NCI-H1105 treated with DMSO at 0.1 percent for 48 hours (cell line): ENCODE results near the gene RAB21.
"Not testable (repeated sequence)": the region's sequence is repeated elsewhere in the genome, so short reads cannot be mapped to it uniquely, and the experiment has no call there.

ENCODE experiments used
- DNase-seq: peaks from one replicate; lab custom pipeline; 2025; lab: John Stamatoyannopoulos, UW

The RAB21 gene

DNA sequence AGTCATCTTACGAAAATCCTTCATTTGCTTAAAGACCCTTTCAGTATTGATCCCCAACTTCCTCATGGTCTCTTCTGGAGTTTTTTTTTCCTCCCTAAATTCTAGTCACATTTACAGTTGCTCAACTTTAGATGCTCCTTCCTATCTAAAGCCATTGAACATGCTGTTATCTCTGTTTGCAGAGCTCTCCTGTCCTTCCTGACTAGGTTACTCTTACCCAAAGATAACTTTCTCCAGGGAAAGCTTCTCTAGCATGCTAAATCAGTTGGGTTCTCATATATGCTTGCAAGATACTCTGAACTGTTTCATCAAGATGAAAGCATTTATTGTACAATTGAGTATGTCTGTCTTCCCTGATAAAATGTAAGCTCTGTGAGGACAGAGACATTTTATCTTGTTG, 1.8 kb upstream of the RAB21 start:
- no peak for DNase-seq

DNA sequence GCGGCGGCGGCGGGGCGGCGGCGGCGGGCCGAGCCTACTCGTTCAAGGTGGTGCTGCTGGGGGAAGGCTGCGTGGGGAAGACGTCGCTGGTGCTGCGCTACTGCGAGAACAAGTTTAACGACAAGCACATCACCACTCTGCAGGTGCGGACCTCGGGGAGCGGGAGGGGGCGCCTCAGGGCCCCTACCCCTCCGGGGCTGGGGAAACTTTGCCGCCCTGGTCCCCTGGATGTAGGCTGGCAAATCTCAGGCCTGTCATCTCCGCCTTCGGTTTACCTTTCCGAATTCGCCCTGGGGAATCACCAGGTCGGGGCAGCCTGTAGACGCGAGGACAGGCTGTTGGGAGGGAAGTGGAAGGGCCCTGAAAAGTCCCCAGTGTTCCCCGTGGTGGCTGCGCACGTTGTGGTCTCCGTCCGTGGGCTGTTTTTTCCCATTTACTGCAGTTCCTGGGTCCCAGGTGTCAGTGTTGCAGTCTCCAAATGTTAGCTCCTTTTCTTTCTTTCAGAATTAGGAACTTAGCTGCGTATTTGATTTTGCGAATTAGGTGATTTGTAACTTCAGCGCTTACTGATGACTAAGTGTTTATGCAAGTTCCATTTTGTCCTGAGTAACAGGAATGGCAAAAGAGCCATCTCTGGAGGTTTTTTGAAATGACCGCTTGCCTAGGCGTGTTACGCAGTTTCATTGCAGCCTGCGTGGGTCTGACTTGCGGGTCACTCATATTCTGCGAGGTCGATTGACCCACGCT, 656 bp downstream of the RAB21 start:
- DNase-seq: peak; percentile 43

DNA sequence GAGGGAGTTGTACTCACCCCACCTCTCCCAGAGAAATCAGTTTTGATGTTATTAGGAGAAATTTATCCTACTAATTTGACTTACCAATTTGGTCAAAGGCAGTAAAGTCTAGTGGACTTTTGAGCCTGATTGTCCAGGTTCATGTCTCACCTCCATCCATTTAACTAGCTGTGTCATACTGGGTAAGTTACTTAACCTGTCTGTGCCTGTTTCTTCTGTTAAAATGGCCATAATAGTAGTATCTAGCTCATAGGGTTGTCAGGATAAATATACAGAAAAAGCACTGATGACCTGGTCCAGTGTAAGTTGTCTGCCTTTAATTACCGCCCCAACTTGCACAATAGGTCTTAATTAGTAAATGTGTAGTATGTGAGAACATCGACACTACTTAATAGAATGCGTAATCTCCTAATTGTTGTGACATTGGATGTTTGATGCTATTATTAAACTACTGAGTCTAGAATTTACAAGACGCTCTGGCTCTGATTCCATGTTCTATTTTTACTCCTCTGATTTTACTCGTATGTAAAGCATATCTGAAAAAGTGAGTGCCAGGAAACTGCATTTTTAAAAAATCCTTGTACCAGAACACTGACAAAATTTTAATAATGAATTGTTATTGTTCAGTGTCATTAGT, 1.5 kb downstream of the RAB21 start:
- DNase-seq: no peak

DNA sequence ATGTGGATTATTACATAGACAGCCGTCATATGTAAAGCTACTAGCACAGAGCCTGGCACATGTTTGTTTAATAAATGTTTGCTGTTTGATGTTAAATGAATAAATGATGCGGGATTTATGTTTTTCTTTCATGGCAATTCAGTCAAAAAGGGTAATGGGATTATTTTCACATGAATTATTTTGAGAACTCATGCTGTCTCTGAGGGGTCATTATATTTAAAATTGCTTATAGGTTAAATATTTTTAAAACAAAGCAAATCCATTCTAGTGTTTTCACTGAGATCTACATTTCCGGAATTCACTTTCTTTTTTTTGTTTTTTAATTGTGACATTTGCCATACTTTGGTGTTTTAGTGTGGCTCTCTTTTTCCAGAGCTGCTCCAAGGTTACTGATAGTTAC, 5.3 kb downstream of the RAB21 start:
- no peak for DNase-seq

DNA sequence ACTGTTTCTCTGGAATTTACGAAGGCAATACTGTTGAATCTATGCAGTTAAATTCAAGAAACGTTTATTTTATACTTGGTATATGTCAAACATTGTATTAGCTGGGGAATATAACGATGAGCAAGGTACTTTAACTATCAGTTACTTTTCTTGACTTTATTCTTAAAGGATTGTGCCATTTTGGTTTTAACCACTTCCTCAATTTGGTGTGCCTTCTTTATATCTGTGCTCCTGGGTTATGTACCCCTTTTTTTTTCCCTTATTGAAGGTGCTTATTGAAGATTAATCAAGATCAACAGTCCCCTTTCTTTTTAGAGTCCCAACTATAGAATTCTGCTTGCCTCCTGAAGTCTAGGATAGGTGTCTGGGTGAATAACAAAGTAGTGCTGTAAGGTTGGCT, 5.8 kb downstream of the RAB21 start:
- no peak for DNase-seq

DNA sequence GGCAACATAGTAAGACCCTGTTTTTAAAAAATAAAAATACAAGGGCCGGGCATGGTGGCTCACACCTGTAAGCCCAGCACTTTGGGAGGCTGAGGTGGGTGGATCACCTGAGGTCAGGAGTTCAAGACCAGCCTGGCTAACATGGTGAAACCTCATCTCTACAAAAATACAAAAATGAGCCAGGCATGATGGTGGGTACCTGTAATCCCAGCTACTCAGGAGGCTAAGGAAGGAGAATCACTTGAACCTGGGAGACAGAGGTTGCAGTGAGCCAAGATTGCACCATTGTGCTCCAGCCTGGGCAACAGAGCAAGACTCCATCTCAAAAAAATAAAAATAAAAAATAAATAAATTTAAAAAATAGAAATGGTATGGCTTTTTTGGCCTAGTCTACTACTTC, 6.7 kb downstream of the RAB21 start:
- not testable (repeated sequence) for DNase-seq

DNA sequence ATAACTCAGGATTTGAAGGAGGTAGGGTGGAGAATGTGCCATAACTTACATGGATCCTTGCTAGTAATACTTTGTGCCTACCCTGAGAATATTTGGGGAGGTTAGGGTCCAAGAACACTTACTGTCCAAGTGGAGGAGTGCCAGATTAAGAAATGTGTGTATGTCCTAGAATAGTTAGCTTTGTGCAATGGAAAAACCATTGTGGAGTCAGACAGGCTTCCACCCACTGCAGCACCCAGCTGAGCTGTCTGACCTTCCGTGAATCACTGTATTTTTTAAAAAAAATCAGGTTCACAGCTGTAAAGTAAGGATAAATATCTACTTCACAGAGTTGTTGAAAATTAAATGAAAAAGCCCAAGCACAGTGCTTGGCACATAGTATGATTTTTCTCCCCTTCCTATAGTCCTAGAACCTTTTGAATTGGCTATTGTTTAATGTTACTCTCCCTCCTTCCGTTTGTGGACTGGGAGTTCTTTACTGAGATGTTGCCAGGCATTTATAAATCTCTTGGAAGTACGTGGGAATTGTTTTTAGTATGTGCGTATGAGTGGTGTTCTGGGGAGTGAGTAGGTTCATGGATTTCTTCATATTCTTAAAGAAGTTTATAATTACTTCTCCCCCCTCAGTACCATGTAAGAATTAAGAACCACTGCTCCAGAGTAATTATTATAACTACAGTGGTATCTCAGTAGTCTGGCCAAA, 9.2 kb downstream of the RAB21 start:
- no peak for DNase-seq

DNA sequence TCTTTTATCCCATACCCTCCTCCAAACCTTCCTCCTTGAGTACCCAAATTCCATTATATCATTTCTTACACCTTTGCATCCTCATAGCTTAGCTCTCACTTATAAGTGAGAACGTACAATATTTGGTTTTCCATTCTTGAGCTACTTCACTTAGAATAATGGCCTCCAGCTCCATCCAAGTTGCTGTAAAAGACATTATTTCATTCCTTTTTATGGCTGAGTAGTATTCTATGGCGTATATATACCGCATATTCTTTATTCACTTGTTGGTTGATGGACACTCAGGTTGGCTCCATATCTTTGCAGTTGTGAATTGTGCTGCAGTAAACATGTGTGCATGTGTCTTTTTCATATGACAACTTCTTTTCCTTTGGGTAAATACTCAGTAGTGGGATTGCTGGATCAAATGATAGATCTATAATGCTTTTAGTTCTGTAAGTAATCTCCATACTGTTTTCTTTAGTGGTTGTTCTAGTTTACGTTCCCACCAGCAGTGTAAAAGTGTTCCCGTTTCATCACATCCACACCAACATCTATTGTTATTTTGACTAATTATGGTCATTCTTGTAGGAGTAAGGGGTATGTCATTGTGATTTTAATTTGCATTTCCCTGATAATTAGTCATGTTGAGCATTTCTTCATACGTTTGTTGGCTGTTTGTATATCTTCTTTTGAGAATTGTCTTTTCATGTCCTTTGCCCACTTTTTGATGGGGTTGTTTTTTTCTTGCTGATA, 10.1 kb downstream of the RAB21 start:
- no peak for DNase-seq

DNA sequence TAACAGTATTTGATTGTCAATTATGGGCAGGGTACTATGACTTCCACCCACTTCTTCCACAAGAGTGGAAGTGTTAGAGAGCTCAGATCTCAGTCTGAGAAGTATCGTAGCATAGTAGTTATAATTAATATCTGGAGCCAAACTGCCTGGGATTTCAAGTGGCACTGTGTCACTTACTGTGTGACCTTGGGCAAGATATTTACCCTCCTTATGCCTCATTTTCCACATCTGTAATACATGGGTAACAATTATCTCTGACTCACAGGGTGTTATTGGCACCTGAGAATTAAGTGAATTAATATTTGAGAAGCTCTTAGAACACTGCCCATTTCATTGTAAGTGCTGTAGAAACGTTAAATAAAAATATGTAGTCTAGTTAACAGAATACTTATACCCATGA, 11.5 kb downstream of the RAB21 start:
- DNase-seq: no peak

DNA sequence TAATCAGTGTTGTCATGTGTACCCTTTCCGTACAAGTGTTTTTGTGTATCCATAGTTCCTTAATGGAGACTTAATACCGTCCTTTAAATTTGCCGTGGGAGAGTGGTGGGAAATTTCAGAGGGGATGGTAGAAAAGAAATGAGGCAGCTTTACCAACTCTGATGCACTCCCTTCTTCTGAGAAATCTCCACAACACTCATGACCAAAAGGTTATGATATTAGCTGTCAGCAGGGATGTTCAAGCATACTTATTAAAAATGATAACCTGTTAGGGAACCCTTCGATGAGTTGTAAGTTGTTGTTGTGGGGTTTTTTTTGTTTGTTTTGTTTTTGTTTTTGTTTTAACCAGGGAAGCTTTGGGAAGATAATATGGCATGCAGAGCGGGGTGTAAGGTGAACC, 12.5 kb downstream of the RAB21 start:
- no peak for DNase-seq

DNA sequence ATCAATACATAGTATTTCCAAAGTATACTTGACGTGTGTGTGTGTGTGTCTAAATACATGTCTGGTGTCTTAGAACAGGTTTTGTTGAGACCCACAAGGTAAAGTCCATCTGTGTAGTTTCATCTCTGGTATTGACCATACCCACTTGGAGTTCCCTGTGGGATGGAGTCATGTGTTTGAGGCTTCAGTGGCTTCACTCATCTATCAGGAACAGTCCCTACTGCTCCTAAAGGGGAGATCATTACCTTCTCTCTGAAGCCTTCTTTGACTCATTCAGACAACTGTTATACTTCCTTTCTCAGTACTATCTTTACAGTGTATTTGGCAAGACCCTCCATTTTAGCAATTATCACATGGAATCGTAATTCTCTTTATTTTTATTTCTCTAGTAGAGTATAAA, 14.2 kb downstream of the RAB21 start:
- no peak for DNase-seq

DNA sequence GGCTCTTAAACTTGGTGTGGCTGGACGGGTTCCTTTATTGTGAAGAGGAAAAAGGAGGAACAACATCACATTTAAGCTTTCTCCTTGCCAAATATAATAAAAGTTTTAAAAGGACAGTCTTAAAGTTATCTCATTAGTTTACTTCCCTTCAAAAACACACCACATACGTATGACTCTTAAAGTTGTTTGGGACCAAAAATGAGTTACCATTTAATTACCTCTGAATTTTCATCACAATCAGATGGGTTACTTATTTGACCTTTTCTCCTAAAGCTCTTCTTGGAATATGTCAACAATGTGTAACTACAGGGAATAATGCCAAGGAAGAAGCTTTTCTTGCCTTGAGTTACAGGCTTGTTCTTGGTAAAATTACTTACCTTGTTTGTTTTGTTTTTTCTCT, 16.4 kb downstream of the RAB21 start:
- no peak for DNase-seq

DNA sequence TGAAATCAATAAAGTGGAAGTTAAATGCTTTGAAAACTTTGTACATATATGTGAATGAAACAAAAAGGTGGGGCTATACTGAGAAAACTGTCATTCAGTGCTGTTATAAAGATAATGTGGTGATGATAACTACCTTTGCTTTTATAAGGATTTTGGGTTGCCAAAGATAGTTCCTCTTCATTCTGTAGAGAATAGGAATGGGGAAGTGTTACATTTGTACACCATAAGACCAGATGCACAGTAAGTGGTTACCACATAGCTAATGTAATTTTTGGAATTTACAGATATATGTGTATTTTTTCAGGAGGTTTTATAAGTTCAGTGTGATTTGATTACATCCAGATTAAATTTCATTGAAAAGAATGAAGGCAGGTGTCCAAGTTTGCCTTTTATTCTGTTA, 18.1 kb downstream of the RAB21 start:
- no peak for DNase-seq

DNA sequence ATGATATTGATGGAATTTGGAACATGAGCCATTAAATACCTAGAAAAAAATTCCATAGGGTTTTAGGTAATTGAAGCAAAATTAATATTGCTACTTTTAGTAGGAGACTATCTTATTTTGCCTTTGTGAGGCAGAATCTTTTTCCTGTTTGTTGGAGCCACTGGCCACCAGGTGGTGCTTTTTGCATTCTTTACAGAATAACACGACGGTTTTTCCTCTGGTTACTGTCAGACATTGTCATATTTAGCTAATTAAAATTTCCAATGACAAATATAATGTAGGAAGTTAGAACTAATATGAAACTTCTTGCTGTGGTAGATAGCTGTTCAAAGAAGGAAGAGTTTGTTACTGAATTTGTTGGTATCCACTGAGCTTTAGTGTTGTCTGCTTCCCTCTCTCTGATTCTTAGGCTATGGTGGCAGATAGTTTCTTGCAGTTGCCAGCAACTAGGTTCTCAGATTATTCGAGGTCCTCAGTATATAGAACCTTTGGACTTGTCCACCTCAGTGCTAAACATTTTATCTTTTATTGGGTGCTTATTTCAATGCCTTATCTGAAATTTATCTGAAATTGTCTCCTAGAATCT, 25.7 kb downstream of the RAB21 start:
- DNase-seq: peak; percentile 28

DNA sequence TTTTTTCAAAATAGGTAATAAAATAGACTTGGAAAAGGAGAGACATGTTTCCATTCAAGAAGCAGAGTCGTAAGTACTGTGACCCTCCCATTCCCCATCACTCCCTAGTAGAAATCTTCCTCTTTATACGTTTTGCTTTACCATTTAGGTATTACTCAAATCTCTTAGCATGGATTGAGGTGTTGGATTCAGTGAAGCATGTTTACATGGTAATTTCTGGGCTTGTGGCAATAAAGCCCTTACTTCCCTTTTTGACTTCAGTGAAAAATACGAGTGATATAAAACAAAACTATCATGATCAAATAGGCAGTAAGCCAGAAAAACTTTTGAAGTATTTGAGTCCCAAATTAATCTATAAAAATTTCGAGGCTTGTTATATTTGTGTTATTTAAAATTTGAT, 27.4 kb downstream of the RAB21 start:
- no peak for DNase-seq

DNA sequence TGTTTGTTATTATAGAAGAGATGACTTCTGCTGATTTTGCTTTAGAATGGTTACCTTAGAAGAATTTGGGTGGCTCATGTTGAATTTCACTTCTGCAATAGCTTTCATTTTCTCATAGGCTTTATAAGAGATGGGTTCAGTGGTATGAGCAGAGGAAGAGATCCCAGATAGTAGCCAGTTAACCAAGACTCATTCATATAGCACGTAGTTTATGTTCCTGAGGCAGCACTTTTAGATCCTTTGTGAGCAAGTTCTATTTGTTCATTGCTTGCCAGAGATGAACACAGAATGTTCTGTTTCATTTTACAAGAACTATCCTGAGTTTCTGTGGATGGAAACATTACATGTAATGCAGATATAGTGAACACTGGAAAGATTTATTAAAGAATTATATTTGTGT, 32.2 kb downstream of the RAB21 start:
- DNase-seq: no peak

DNA sequence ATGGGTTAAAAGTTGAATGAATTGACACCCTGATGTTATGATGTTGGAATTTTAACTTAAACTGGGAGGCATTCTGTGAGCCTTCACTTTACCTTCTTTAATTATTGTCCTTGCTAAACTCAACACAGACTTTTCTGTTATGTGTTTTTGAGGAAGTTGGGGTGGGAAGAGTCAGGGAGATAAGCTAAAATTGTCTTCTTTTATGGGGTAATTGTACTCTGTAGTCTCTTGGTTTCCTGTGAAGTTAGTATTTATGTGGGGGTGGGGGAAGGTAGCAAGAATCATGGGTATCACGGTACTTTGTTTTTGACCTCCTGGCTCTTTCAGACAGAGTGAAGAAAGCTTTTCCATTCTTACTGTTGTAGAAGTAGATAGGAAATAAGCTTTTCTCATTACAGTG, 32.9 kb downstream of the RAB21 start:
- no peak for DNase-seq

DNA sequence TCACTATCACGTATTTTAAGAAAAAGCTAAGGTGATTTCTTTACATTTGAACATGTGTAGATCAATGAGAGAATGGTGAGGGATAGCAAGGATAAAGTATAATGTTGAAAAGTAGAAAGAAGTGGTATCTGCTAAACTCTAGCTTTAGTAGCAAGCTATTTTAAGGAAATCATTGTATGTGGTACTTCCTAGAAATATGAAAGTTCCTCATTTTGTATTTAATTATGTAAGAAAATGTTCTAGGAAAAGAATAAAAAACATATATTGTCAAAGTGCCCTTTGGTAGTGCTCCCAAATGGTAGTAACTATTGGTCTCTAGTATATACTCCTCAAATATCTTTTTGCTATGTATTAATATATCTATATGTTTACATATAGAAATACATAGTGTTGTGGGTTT, 35.7 kb downstream of the RAB21 start:
- no peak for DNase-seq

DNA sequence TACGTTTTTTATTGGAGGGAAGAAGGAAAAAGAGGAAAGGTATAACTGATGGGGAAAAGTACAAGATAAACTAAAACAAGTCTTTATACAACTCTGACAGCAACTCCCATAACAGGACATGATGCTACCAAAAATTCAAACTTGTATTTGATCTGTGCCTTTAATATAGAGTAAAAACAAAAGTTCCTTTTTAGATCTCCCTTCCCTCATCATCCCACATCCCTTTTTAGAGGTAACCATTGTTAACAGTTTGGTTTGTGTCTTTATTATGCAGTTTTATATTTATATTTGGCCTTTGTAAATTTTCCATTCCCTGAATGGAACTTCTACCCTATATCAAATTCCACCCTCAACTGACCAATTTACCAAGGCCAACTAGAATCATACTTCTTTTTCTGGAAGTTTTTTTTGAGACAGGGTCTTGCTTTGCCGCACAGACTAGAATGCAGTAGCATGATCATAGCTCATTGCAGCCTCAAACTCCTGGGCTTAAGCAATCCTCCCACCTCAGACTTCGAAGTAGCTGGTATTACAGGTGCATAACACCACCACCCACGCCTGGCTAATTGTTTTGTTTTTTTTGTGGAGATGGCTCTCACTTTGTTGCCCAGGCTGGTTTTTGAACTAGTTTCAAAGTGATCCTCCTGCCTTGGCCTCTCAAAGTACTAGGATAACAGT, 36.9 kb downstream of the RAB21 start:
- DNase-seq: no peak

DNA sequence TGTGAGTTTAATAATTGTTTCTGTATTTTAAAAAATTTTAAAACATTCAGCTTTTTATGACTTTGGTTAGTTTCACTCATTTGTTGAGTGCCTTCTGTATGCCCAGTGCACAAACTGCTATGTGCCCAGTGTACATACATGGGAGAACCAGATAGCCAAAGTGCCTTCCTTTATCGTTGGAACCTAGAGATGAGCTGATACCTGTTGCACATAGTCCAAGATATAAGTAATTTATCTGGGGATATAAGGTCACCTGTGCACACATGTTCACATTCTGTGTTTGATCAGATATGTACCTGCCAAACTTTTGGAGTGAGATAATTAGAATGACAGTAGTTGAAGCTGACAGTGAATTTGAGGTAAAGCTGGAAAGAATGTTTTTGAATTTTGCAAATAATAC, 37.9 kb downstream of the RAB21 start:
- DNase-seq: no peak

DNA sequence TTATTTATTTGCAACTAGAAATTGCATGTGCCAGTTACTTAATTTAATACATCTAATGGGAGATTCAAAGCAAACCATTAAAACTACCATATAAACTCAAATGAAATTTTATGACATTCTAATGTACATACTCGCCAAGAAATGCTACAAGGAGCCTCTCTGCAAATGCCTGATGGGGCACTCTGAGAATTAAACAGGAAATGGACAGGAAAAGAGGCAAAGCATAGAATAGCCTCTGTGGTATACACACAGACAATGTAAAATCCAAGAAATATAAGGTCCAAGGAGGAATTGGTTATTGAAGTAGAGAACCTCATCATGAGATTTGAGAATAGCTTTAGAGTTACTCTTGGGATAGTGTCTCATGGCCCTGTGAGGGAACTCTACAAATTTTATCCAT, 41.2 kb downstream of the RAB21 start:
- DNase-seq: no peak

DNA sequence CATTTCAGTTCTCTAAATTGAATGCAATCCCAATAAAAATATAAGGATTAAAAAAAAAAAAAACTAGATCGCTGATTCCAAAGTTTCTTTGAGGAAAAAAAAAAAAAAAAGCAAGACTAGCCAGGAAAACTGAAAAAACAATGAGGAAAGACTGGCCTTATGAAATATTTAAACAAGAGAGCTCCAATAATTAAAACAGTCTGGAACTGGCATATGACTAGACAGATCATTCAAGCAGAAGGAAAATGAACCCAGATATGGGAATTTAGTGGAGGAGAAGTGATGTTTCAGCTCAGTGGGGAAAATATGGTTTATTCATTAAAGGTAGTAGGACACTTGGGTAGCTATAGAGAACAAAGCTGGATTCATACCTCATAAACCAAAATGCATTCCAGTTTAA, 42.9 kb downstream of the RAB21 start:
- DNase-seq: no peak
